Measurements from ENCODE around the gene FAM50B.

- TF ChIP-seq CTCF (conservative IDR thresholded peaks at IDR 0.05; ENCODE audit: low read depth, low read length), result no peak
- no peak for TF ChIP-seq POLR2A (IDR thresholded peaks at IDR 0.05; ENCODE audit: low read depth, low read length)
- TF ChIP-seq RCOR1 (IDR thresholded peaks at IDR 0.05; ENCODE audit: insufficient replicate concordance, low read length), result no peak
- TF ChIP-seq BHLHE40 (IDR thresholded peaks at IDR 0.05; ENCODE audit: low read depth, low read length), result no peak
- TF ChIP-seq USF2 (IDR thresholded peaks at IDR 0.05; ENCODE audit: low read depth, low read length), result no peak
- no peak for TF ChIP-seq SMC3 (IDR thresholded peaks at IDR 0.05; ENCODE audit: low read depth, low read length)
- no peak for TF ChIP-seq RAD21 (IDR thresholded peaks at IDR 0.05; ENCODE audit: low read length)
- no peak for TF ChIP-seq CHD1 (IDR thresholded peaks at IDR 0.05; ENCODE audit: low read depth, low read length)
These were observed 19.4 kb downstream of the FAM50B start for GRCh38 chr6:3868544-3868943.

All from IMR-90 (cell line).